IPS-18c (cell line): ENCODE measurements around the gene FAM98A.

Experiments used
- H3K4me3 ChIP-seq: 2 replicates; pipeline ENCODE4 v1.7.0; 2013; ENCODE audit warnings: low read depth, mild to moderate bottlenecking, low read length, moderate library complexity; ENCODE audit not compliant: insufficient read depth
- H3K9me3 ChIP-seq: one replicate; pipeline ENCODE4 v1.6.1; 2013; ENCODE audit warnings: mild to moderate bottlenecking, low read length, moderate library complexity; ENCODE audit not compliant: control insufficient read depth, insufficient read depth

FAM98A gene

DNA sequence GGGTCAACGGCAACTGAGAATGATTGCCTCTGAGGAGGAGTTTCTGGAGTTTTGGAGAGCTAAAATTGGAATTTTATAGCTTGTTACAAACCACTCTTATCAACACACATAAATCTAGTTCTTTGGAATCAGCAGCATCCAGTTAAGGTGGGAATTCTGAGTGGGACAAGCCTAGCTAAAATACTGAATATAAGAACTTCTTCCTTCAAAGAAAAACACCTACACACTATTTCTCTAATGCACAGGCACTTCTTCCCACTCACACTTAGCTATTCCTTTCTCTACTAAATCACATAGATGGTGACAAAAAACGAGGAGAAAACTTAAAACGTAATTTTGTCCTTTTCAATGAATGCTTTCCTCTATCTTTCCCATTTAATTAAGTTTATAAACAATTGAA is 43.4 kb downstream of the FAM98A start:
- no peaks in the 10 kb centered on the region for H3K9me3 ChIP-seq
- H3K4me3 ChIP-seq: no peak overlapping the region

DNA sequence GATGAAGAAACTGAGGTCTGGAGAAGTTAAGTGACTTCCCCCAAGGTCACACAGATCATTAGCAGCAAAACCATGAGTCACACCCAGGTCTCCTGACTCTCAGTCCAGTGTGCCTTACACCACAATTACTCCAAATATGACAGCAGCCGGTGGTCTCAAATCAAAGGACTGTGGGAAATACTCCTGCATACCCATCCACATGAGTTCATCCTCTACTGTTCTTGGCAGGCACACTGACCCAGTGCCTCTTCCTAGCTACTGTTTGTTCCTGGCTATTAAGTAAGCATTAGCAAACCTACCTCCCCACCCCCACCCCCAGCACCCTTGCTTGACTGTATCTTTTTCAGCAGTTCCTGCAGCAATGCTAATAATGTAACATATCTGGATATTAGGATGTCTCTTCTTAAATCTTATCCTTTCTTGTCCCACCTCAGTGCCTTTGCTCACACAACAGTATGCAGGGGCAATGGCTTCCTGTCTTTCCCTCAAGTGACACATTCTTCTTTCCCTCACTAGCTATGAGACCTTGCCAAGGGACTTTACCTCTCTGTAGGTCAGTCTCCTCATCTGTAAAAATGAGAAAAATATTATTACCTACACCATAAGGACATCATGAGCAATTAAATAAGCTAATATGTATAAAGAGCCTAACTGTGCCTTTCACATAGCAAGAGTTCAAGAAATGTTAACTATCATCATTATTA is 46.2 kb downstream of the FAM98A start:
- no peaks in the 10 kb centered on the region for H3K9me3 ChIP-seq
- no peak overlapping the region for H3K4me3 ChIP-seq

DNA sequence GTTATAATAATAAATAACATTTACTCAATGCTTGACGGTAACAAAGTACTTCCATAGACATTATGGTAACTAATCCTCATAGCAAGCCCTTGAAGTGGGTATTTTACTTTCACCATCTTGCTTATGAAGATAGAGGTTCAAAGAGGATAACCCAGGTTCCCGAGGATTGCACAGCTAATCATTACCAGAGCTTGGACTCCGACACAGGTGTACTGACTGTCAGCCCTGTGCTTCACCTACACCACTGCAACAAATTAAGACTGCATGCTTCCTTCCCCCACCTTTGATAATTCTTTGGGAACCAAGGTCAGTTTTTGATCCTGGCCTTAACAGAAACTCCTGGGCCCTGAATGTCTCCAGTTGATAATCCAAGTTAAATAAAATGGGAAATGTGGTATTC is 48.9 kb downstream of the FAM98A start:
- no peaks in the 10 kb centered on the region for H3K9me3 ChIP-seq
- no peak overlapping the region for H3K4me3 ChIP-seq

DNA sequence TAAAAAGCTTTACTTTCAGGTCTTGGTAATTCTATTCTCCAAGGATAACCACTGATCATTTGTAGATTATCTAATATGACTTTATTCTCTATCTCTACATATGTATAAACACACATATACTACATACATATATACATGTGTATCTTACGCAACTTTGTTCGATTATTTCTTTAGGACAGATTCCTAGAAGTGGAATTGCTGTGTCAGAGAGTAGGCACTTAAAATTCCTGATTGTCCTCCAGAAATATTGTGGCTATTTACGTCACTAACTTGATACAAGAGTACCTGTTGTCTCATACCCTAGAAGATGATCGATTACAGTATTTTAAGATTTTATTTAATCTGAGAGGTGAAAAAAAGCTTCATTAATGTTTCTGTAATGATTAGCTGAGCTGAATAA is 57.9 kb downstream of the FAM98A start:
- Histone ChIP-seq H3K9me3 (no peaks in the 10 kb centered on the region), H3K4me3 (no peak overlapping the region)

DNA sequence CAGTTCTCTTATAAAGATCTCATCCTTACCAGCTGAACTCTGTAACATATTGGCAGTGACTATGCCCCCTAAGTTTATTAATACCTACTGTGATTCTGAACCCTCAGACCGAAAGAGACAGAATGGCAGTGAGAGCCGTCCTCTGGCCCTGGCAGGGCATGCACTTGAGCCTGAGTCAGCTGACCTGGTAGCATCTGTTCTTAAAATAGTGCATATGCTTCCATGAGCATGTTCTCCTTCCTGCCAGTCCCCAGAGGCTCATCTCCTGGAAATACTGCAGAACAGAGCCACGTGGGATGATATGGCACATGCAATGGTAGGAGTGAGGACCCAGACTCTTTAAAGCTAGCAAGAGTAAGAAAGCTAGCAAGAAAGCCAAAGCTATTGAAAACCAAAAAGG is 63.7 kb downstream of the FAM98A start:
- no peaks in the 10 kb centered on the region for H3K9me3 ChIP-seq
- H3K4me3 ChIP-seq: no peak overlapping the region
